Mesenteric fat pad (tissue), 1 donor: ENCODE results near the gene LEP. TPM values are rescaled to one million over a fixed set of nuclear protein-coding genes. Genes with fewer than 3 reads are reported as not detected.
A peak's percentile ranks its signal among the peaks of the same experiment; 100 is the strongest.

Experiments
- DNase-seq: peaks from one replicate; pipeline ENCODE4 v3.0.0-alpha.2; 2020; ENCODE audit warnings: low spot score
- total RNA-seq: library from RNA; stranded (reverse); fragmentation: NEBNext Ultra II Directional; extraction: Animal tissue kit (Norgen Biotek cat#: 25700); gene quantifications from one replicate; pipeline ENCODE4 v1.2.1, GENCODE V29; 2021
- donor health status: DM: yes; HTN: yes; CAD: no.

Gene LEP
- total RNA-seq, 1 donor from 2014 or later: 784 TPM

DNA sequence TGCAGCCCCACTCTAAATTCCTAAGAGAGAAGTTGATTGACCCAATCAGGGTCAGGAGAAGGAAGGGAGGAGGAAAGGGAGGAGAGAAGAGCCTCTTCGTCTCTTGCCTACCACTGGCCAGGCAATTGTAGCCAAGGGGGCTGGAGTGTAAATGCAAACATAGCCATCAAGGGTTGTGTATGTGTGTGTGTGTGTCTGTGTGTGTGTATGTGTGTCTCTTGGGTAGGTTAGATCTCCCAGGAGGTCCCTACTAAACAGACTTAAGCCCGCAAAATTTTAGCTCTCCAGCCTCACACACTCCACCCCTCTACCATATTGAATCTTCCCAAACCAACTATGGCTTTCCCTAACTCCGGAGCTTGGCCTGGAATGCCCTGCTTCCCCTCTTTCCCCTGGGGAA, 3.8 kb downstream of the LEP start:
- no peak for DNase-seq

DNA sequence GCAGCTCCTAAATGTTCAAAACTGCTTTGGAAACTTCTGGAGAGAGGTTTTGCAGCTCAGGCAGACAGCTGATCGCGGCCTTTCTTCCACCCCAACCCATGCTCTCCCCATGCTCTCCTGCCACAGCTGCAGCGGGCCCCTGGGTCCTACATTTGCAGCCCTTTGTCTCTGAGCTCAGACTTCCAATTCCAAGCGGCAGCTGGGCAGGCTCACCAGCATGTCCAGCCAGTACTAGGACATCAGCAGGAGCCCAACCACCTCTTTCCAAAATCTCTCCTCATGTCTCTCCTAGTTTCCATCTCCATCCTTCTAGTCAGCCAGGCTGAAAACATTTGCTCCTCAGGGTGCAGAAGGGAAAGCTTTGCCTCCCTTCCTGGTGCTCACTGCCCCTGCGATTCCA, 6.0 kb downstream of the LEP start:
- DNase-seq: no peak

DNA sequence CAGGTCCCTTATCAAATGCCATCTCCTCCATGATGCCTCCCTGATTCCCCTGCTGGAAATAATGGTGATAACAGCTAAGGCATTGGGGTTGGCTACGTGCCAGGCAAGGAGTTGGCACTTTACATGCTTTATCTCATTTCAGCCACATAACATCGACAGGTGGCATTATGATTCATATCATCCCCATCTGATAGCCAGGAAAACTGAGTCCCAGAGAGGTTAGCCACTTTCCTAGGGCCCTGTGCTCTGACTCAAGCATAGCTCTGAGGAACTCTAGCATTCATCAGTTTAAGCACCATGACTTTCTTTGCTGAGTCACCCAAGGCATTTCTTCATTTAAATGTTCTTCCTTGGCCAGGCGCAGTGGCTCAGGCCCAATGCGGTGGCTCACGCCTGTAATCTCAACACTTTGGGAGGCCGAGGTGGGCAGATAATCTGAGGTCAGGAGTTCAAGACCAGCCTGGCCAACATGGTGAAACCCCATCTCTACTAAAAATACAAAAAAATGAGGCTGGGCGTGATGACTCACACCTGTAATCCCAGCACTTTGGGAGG, 6.6 kb downstream of the LEP start:
- no peak for DNase-seq

DNA sequence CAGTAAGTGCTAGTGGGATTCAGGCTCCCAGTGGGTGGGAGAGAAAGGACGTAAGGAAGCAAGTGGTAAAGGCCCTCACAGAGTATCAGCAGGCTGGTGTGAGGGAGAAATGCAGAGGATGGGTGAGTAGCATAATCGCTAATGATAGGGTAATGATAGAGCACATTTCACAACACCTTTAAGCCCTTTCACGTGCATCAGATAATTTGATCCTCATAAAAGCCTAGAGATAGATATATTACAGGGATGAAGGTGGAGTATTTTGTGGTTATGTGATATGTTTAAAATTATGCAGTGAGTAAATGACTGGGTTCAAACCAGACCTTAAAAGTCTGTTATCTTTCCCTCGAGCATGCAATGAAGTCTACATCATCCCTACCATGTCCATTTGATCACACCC, 10.3 kb downstream of the LEP start:
- no peak for DNase-seq

DNA sequence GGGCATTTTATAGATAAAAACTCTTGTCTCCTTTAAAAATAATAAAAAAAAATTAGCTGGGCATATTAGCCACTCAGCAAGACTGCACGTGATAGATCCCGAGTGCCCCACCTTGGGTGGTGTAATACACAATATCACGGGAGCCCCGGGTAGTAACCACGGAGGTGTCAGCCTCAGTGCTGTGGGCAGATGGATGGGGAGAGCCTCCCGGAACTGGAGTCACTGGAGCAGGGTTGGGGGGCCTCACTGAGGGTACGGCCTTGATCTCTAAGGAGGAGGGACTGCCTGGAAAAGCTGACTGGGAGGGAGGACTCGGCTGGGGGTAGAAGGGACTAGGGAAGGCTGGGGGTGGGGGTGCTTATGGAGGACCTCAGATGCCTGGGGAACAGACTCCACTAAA, 12.6 kb downstream of the LEP start:
- DNase-seq: no peak

DNA sequence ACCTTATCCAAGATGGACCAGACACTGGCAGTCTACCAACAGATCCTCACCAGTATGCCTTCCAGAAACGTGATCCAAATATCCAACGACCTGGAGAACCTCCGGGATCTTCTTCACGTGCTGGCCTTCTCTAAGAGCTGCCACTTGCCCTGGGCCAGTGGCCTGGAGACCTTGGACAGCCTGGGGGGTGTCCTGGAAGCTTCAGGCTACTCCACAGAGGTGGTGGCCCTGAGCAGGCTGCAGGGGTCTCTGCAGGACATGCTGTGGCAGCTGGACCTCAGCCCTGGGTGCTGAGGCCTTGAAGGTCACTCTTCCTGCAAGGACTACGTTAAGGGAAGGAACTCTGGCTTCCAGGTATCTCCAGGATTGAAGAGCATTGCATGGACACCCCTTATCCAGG, 13.4 kb downstream of the LEP start:
- no peak for DNase-seq

DNA sequence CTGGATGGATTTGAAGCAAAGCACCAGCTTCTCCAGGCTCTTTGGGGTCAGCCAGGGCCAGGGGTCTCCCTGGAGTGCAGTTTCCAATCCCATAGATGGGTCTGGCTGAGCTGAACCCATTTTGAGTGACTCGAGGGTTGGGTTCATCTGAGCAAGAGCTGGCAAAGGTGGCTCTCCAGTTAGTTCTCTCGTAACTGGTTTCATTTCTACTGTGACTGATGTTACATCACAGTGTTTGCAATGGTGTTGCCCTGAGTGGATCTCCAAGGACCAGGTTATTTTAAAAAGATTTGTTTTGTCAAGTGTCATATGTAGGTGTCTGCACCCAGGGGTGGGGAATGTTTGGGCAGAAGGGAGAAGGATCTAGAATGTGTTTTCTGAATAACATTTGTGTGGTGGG, 14.2 kb downstream of the LEP start:
- DNase-seq: no peak

DNA sequence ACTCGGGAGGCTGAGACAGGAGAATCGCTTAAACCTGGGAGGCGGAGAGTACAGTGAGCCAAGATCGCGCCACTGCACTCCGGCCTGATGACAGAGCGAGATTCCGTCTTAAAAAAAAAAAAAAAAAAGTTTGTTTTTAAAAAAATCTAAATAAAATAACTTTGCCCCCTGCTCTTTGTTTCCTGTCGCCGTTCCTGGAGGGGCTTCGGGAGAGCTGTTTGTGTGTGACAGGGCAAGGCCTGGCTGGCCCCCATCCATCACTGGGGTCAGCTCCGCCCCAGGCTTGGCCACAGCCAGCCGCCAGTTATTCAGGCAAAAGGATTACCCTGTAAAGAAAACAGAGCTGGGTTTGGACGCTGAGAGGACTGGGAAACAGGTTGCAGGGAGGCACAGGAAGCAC, 16.4 kb downstream of the LEP start:
- no peak for DNase-seq

DNA sequence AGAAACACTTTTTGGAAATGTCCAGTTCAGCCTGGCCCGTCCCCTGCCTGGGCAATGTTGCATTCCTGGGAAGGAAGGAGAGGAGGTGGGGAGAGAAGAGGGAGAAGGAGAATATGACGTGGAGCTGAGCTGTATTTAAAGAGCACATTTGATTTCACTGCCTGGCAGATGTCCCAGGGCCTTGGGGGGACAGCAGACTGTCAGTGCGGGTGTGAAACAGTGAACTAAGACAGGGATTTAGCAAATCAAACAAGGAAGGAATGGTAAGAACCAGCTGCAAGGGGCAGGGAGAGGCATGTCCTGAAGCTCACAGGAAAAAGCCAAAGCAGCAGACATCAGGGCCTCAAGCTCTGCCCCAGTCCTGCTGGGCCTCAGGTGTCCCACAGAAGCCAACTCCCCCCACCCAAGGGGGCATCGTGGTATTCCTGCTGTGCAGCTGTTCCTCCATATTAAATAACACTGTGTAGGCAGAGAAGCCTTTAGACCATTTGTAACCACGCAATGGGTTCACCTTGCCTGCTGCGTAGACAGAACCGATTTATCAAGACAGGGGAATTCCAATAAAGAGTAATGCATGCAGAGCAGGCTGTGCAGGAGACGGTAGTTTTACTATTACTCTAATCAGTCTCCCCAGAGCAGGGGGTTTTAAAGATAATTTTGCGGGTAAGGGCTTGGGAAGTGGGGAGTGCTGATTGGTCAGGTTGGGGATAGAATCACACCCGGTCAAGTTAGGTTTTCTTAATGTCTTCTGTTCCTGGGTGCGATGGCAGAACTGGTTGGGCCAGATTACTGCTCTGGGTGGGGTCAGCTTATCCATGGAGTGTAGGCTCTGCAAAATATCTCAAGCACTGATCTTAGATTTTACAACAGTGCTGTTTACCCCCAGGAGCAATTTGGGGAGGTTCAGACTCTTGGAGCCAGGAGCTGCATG, 18.3 kb downstream of the LEP start:
- peak; percentile 85 for DNase-seq

DNA sequence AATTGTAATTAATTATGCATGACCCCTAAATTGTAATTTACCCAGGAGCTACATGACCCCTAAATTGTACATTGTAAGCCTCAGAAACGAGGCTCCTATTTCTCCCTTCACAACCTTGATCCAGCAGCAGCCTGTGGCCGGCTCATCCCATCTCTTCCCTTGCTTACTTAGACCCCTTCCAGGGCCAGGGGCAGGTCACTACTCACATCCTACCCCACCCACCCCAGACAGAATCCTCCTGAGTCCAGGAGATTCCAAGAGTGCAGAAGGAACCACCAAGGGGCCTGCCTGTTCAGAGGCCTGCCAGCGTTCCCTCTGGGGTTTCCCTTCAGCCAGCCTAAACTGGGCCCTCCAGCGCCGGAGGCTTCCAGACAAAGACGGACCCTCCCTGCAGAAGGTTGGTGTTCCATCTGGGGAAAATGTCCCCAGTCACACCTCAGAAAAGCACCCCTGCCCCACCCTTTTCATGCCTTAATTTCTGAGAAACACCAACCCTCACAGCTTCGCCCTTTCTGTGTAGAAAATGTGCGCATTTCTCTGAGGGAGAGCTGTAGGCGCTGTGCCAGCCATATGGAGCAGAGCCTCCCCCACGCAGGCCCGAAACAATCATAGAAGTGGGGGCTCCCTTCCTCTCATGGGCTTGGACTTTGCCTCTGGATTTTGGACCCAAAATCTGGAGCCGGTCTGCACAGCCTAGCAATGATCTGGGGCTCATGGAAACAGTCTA, 19.2 kb downstream of the LEP start:
- DNase-seq: peak; percentile 14

DNA sequence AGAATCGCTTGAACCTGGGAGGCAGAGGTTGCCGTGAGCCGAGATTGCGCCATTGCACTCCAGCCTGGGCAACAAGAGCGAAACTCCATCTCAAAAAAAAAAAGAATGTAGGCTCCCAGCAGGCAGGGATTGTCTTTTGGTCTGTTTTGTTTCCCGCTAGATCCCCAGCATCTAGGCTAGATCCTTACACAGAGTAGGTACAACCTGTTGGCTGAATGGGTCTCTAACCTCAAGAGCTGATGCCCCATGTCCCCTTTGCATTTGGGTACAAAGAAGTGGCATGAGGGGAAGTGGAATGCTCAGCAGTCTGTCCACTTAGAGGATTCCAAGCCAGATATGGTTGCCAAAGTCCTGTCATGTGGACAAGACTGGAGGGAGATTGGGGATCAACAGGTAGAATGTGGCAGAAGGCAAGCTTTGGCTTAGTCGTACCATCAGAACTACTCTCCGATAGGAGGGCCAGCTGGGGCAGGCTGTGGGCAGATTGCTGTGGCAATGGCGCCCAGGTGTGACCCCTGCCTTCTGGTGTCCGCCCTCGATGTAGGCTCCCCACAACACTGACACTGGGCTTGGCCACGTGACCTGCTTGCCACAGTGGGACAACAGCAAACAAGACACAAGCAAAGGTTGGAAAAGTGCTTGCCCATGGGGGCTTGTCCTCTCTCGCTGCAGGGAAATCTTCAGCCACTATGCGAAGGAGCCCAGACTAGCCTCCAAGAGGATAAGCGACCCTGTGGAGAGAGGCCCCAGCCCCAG, 21.4 kb downstream of the LEP start:
- DNase-seq: no peak

DNA sequence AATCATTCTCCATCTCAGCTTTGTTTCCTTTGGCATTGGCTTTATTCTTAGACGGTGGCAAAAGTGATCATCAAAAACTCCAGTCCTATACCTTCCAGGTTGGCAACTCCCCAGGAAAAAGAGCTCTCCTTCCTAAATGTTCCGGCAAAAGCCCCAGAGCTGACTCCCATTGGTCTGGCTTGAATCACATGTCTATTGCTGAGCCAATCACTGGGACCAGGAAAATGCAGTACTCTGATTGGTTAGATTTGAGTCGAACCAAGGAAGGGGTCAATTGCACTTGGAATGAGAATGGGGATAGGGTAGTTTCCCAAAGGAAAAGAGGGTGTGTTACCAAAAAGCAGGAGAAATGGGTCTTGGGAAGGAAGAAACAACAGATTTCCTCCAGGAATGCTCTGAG, 22.3 kb downstream of the LEP start:
- no peak for DNase-seq

DNA sequence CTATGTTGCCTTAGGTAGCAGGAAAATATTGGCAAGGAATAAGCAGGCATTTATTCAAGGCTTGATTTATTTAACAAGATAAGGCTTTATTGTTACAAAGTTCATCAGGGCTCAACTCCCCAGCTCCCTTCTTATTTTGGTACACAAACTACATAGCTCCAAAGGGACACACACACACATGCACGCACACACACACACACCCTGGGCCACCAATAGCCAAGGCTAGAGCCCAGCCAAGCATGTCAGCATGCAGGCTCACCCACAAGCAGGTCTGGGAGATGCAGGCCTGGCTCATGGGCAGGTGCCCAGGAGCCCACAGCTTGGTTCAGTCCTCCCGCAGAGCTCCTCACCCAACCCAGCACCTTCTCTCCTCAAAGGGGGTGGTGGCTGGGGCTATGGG, 23.4 kb downstream of the LEP start:
- DNase-seq: peak; percentile 71

DNA sequence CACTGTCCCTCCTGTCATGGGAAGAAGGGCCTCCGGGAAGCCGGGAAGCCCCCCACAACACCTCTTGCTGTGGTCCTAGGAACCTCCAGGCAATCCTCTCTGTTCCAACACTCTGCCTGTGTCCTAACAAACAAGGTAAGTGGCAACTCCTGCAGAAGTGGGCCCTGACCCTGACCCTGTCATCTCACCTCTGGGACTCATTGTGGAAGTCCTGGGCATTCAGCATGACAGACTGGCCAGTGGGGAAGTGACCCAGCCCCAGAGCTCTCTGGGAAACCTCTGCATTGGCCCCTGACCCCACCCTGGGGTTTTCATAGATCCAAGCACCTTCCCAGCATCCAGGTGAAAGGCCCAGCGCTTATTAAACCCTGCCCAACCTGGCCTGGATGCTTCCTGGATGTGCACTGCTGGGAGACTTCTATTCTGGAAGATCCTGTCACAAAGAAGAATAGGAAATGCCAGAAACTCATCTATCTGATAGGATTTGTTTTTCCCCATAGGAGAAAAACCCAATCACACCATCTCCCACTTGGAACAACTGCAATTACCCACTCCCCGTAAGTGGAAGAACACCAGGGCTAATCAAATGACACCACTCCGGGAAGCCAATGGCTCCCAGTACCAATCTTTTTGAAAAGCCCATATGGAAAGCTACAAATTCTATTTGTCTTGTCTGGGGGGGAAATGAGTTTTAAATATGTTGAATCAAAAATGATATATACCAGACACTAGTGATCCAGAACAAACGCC, 24.3 kb downstream of the LEP start:
- peak; percentile 73 for DNase-seq

DNA sequence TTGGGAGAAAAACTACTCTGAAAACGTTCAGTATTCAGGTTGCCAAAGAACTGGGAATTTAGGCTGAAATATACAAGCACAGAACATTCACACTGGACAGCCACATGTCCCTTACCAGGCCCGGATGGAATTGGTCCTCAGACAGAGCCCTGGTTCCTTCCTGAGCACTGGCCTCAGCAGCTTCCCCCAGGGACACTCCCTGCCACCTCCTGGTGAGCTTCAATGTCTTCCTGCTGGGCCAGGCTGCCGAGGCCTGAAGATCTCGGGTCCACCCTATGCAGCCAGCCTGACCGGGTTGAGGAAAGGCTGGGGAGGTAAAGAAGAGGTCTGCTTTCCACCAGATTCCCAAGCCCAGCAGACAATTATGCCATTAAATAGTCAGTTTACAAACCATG, 24.8 kb downstream of the LEP start:
- DNase-seq: peak; percentile 68

DNA sequence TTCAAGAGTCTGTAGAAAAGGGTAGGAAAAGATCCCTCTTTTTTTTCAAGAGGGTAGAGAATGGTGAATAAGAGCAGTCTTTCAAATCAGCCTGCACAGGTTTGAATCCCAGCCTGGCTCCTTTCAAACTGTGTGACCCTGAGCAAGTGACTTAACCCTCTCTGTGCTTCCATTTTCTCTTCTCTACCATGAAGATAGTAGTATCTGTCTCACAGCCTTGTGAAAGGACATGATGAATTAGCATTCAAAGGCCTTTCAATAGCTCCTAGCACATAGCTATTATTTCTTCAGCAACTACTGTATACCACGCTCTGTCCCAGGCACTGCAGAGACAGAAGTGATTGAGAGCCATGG, 25.4 kb downstream of the LEP start:
- DNase-seq: no peak

DNA sequence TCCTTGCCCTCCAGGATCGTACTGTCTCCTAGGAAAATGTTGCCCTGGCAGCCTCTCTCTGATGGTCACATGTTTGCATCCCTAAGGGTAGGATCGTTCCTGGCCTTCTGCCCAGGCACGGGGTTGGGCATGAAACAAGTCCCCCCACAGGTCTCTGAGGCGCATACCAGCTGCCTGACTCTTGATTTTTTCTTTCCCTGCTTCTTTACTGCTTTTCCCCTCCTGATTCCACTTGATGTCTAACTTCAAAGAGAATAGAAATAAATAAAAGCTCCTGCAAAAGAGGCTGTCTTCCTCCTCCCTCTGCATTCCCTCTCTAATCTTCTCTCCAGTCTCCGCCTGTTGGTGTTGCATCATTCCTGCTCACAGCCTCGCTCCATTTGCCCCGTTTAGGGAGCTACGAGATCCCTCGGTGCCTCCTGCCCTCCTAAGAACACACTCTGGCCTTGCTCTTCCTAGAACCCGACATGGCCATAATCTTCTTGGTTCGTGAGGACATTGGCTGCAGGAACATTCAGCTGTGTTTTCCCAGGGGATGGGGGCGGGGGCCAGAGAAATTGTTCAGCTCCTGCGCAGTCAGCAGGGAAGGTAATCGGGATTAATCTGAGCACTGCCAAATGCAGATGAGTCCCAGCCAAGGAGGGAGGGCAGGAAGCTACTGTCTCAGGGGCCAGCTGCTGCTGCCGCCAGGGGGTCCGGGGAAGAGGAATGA, 26.0 kb downstream of the LEP start:
- peak; percentile 81 for DNase-seq

DNA sequence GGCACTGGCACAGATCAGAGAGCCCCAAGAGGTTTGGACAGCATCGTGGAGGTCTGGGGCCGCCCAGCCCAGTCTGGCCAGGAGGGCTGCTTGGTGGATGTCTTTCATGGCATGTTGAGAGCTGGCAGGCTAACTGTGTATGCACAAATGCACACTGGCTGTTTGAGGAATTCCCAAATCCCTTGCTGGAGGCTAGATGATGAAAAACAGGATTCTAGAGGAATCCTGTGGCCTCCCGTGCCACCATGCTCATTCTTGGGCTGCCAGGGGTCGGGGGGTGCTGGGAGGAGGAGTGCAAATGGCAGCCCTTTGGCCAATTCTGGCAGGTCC, 26.5 kb downstream of the LEP start:
- peak; percentile 49 for DNase-seq

DNA sequence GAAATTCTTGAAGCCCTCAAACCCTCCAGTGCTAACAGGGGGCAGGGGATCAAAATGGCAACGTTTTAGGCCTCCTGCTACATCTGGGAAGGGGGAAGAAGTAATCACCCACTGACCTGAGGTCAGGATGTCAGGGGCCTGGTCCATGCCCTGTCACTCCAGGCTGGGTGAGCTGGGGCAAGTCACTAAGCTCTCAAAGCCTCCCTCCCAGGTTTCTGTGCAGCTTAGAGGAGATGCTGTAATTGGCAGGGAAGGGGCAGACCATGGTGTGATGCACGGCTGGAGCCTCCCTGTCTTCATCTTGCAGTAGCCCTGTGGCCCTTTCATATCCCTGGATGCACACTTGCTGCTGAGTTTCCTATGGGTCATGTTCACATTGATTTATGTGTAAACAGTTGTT, 27.2 kb downstream of the LEP start:
- peak; percentile 37 for DNase-seq

DNA sequence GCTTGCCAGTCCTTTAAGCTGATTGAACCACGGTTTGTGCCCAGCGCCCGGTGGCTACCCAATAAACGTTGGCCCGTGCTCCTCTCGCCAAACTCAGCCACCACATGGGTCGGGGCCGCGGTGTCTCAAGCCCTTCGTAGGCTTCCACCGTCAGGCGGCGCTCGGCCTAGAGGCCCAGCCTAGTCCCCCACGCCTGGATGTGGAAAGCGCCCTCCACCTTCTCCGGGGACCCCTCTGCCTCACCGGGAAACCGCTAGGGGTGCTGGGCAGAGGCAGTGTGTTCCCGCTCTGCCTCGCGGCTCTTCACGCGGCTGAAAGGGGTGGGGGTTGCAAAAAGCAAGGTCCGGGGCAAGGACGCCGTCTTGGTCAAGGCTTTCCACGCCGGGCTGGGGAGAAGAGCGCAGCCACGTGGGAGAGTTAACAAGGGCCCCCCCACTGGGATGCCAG, 29.8 kb downstream of the LEP start:
- DNase-seq: peak; percentile 82
